Left ventricle myocardium superior (tissue), 1 donor: Measurements from ENCODE around the gene TMEM158. TPM values are rescaled to one million over a fixed set of nuclear protein-coding genes. Genes with fewer than 3 reads are reported as not detected.

Experiments used
- ATAC-seq: fragments of 200-7000 bp; cut with Tn5 transposase; one replicate; pipeline ENCODE4 v1.9.1; 2020; ENCODE audit warnings: mild to moderate bottlenecking, moderate library complexity
- DNase-seq: peaks from one replicate; pipeline ENCODE4 v3.0.0-alpha.2; 2020
- intact Hi-C: fragments of 100-400 bp; cut with micrococcal nuclease; formaldehyde crosslinking; loops from one replicate; pipeline ENCODE4 v1.11.0; 2022
- total RNA-seq: library from RNA; stranded (reverse); fragmentation: NEBNext Ultra II Directional; extraction: Animal tissue kit (Norgen Biotek cat#: 25700); gene quantifications from one replicate; pipeline ENCODE4 v1.2.1, GENCODE V29; 2021
- donor health status: DM: no; HTN: yes; CAD: no; lungs with severe emphysema.

Gene TMEM158
- total RNA-seq, 1 donor from 2014 or later: 0.82 TPM

DNA sequence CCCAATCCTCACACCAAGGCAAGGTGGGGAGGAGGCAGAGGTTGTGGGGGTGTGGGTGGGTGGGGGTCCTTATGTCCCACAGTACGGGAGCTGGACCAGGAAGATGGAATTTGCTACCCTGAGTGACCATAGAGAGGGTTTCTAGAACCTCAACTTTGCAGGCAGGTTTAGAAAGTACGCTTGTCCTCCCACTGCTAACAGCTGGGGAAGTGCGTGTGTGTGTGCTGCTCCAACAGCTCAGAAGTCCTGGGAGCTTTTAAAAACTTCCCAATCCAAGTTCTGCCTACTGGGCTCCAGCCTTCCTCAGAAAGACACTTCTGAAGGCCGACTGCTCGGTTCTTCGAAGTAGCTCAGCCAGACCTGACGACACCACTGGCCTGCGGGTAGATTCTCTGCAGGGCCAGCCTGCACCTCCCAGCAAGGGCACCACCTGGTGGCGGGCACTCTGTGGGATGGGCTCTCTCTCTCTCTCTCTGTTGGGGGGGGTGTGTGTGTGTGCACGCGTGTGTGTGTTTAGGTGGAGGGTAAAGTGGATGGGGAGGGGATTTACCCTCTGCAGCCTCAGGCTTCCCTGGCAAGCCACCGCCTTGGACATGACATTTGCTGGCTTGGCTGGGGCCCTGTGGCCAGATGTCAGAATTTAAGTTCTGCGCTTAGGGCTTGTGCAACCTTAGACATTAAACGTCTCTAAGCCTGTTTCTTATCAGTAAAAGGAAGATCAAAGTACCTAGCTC, 15.6 kb downstream of the TMEM158 start:
- ATAC-seq: peak; percentile 98
- intact Hi-C loops: loop anchor here (5.0 kb wide), 1 partner anchor 168 kb away; no protein-coding TSS in a partner anchor
- peak; percentile 90 for DNase-seq

DNA sequence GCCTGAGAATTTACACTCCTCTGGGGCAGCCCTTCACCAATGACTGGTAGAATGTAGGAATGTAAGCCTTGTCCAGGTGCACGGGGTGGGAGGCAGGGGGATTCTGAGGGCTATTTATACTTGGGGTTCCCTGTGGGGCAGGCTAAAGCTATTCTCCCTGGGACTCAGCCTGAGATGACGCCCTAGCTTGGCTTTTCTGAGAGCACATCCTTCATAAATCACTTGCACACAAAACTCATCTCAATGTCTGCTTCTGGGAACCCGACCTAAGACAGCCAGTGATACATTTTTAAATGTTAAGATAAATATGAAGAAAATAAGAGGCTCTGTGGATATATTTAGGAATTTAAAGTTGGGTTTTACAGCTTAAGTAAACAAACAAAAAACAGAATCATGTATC, 16.6 kb downstream of the TMEM158 start:
- intact Hi-C loops: no loop called here
- DNase-seq (no peak), ATAC-seq (no peak)

DNA sequence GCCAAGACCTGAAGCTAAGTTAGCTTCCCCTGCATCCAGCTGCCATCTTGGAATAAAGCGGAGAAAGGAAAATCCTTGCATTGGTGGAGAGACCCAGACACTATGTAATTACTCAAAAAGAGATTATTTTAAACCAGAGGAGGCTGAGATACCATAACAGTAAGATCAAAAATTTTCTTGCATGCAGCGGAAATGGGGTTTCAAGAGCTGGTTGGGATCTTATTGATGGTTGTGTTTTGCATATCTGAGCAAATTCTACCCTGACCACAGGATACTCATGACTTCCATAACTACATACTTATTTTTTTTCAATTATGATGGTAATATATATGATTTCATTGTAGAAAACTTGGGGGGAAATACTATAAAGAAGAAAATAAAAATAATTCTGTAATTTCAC, 17.5 kb downstream of the TMEM158 start:
- intact Hi-C loops: no loop called here
- ATAC-seq: no peak
- no peak for DNase-seq

DNA sequence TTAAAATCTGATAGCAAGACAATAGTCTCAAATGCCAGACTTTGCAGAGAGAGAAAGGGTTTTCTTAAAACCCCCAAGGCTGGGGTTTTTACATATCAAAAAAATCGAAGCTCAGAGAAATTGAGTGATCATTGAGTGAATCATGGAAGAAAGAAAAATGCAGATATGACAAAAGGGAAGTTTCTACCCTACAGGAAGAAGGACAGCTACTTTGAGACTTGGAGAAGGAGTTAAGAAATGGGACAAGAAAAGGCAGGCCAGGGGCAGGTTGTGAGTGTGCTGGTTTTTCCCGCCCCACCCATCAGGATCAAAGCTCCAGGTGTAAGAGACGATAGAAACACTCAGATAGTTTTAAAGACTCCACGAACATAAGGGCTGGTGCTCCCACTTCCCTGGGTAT, 18.6 kb downstream of the TMEM158 start:
- intact Hi-C loops: no loop called here

DNA sequence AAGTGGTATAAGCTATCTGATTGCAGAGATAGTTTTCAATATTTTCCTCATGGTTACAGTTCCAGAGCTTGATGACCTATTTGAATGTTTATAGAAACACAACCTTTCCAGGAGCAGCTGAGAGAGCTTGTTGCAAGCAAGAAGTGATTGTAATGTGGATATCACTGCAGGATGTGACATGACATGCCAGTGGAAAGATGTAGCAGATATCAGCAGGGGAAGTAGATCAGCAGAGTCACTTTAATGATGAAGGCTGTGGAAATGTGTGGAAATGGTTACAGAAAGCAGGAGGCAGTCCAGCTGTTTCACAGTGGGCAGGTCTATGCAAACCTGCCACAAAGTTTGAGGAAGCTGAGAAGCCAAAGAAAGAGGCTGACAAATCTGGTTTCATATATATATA, 21.0 kb downstream of the TMEM158 start:
- ATAC-seq: no peak
- DNase-seq: no peak
- intact Hi-C loops: no loop called here

More for the DNA sequence above, 18.6 kb downstream of the TMEM158 start:
- ATAC-seq (no peak), DNase-seq (no peak)

DNA sequence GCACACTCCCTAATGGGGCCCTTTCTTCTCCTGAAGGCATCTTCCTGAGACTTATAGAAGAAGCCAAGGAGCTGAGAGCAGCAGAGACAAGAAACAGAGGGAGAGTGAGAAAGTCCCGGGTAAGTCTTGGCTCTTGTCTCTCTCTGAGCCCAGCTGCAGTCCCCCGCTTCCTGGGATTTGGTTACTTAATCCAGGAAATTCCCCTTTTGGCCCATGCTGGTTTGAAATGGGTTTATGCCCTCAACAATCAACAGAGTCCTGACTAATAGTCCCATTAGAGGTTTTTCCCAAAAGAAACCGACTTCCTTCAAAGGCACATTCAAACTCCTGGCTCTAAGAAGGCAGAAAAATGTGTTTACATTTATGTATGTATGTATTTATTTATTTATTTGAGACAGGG, 22.0 kb downstream of the TMEM158 start:
- intact Hi-C loops: no loop called here
- ATAC-seq (peak; percentile 26), DNase-seq (no peak)

DNA sequence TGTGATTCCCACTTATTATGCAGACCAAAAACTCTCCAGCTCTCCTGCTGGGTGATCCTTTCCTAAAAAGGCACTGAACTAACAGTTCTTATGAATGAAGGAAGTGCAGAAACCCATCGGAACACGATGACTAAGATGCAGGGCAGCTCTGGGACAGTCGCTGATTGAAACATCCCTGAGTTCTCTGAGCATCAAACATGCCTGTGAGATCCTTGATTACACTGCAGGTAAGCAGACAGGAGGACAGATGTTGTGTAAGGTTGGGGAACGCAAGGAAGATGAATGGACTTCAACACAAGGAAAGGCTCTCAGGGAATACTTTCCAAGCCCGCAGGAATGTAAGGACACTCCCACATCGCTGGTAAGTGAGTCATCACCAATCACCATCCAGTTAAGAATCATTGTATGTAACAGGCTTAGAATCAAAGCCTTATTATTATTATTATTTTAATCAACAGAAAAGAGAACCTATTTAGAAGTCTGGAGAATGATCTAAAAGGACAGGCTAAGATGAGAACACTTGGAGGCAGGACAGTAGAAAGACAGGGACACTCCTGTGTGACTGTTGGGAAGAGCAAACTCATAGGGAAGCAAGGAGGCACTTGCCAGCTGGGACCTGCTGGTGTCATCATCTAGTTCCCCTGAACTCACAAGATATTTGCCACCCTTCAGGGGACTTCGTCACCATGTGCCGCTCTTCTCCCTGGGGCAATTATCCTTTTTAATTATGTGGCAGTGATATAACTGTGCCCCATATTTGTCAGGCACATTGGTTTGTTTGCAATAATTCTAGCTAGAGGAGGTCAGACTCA, 26.0 kb downstream of the TMEM158 start:
- ATAC-seq (no peak), DNase-seq (no peak)
- intact Hi-C loops: no loop called here

DNA sequence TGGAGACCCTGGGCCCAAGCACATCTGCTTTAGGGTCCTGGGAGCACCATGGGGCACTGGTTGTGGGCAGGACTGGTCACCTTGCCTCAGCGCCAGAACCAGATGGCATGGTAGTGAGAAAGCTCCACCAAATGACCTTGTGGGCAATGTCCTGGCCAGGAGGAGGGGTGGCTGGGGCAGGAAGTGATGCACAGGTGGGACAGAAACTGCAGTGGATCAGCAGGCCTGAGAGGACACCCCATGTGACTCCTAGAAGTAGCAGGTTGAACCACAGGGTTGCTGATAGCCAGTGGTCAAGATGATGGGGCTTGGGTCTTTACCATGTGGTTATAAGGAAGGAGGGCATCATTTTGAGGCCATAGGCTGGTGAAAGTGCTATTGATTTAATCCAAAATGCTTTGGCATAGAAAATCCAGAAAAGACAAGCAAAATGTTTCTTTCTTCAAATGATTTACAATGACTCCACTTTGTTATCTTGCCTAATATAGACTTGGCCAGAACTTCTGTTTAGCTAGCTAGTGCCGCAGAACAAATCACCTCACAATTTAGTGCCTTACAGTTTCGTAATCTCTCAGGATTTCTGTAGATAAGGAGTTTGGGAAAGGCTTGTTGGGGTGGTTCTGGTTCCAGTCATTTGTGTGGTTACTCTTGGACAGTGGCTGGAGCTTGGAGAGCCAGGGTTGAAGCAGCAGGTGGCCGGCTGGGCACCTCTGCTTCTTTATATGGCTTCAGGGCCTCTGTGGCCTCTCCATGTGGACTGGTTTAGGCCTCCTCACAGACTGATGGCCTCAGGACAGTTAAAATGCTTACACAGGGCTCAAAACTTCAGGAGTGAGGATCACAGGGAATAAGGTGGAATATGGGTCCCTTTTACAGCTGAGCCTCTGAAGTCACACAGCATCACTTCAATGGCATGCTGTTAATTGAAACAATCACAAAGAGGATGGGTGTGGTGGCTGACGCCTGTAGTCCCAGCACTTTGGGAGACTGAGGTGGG, 27.5 kb downstream of the TMEM158 start:
- intact Hi-C loops: no loop called here
- no peak for DNase-seq
- ATAC-seq: no peak

DNA sequence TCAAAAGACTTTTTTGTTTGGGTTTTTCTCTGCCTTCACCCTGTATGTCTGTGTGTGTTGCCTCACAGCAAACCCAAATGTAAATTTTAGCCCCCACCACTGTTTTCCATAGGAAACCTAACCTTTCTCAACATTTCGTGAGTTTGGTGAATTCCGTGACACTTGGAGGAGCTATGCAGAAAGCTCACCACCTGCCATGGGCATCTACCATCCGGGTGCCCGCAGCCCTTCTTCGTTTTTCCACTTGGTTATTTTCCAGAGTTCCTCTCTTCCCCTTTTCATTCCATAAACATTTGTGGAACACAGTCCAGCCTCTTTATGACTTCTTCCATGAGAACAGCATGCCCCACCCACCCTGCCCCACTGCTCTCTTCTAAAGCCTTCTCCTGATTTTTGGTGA, 31.3 kb downstream of the TMEM158 start:
- DNase-seq: no peak
- intact Hi-C loops: no loop called here
- no peak for ATAC-seq

DNA sequence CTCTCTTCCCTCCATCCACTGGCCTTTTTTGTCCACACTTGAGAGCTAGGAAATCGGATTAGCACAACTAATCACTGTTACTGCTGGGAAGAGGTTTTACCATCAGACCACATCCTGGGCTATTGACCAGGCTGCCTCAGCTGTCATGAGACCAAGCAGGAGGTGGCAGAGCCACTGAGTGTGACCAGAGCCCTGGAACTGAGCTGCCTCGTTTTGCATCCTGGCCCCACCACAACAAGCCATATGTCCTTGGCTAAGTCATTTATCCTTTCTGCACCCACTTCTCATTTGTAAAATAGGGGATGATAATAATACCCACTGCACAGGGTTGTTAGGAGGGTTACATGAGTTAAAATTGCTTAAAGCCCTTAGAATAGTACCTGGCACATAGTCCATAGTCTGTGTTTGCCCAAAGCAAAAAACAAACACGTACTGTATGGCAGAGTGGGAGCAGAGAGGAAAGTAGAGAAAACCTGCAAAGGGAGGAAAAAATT, 34.1 kb downstream of the TMEM158 start:
- ATAC-seq (no peak), DNase-seq (no peak)
- intact Hi-C loops: no loop called here

DNA sequence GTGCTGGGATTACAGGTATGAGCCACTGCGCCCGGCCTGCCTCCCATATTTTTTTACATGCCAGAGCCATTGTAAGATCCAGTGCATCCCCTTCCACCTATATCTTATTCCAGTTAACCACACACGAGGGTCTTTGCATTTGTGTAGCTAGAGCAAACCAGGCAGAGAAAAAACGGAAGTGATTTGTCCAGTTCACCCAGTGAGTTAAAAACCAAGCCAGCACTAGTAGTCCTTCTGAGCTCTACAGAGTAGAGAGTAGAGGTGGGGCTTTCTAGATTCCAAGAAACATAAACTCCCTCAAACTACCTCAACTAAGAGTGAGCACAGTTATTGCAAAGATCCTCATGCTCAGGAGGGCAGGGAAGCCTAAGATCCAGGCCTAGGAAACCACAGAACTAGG, 34.7 kb downstream of the TMEM158 start:
- intact Hi-C loops: no loop called here
- DNase-seq (no peak), ATAC-seq (no peak)

DNA sequence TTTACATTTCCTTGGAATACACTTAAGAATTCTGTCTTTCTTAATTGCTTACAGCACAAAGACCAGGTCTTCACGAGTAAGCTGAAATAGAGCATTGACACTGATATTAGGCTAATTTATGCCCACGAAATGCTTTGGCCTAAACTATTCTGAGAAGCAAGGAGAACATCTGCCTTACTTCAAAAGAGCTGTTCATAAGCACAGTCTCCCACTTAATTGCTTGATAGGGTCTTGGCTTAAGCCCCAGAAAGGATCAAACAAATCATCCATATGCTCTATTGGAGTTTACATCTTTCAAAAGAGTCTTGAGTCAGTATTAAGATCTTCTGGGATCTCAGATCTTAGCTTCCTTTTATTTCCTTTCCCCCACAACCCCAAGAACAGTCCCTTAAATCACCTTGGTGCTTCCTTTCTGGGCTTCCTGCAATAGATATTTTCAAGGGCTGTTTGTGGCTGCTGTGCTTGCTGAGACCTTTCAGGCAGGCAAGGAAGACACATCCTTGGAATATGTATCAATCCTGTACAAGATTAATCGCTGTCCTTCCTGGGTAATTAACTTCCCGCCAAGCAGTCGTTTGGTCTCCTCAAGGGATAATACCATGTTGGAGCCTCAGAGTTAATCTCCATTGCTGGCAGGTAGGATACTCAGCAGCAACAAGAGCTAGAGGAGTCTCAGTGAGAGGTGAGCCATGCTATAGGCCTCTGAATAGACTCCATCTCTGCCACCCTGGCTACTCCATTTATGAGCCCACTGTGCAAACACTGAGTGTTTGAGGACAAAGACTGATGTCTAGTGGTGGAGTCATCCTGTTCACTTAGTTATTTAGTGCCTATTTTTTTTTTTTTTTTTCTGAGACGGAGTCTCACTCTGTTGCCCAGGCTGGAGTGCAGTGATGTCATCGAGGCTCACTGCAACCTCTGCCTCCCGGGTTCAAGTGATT, 37.1 kb downstream of the TMEM158 start:
- DNase-seq (no peak), ATAC-seq (no peak)
- intact Hi-C loops: no loop called here

DNA sequence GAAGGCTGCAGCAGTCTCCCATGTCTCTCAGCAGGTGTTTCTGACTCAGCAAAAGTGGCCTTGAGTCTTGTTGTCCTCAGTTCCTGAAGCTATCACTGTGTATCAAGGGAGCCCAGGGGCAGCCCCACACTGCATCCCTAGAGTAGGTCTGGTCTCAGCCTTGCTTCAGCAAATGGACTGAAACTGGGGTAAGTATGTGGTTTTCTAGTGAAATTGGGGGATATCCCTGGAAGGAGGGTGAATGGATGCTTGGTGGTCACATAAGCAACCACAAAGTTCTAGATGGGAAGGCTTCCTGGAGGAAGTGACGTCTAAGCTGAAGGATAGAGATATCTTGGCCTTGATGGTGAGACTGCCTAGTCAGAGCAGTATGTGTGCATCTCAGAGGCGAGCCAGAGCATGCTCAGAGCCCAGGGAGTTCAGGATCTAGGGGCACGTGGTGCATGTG, 38.4 kb downstream of the TMEM158 start:
- ATAC-seq (no peak), DNase-seq (no peak)
- intact Hi-C loops: no loop called here

DNA sequence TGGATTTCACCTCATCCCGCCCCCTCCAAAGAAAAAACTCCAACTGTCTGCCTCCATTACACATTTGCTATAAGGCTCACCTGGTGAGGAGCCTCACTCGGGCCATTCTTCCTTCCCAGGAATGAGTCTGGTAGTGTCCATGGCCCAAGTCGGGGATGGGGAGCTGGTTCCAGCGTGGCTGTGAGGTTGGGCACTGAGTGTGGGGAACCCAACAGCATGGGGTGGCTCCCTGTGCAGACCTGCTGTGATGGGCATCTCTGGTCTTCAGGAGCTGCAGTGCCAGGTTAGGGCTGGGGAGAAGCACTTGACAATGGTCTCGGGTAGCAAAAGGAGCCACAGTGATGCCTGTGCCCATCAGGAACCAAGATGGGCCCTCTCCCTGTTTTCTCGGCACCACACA, 39.2 kb downstream of the TMEM158 start:
- intact Hi-C loops: no loop called here
- DNase-seq (no peak), ATAC-seq (no peak)

DNA sequence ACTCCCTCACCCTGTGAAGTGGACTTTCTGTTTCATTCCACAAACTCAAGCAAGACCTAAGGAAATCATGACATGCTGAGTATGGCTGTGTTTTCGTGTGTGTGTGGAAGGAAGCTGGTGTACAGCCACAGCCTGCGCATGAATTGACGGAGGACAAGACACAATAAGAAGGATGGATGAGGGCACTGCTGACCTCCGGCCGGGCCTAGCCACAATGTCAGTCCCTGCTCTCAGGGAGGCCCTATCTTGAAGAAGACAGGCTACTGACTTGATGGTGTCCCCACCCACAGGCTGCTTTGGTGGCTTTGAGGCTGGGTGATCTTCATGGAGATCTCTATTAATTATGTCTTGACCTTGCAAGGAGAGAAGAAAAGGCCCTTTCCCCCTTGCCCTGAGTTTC, 40.6 kb downstream of the TMEM158 start:
- intact Hi-C loops: no loop called here
- DNase-seq: no peak
- ATAC-seq: no peak

DNA sequence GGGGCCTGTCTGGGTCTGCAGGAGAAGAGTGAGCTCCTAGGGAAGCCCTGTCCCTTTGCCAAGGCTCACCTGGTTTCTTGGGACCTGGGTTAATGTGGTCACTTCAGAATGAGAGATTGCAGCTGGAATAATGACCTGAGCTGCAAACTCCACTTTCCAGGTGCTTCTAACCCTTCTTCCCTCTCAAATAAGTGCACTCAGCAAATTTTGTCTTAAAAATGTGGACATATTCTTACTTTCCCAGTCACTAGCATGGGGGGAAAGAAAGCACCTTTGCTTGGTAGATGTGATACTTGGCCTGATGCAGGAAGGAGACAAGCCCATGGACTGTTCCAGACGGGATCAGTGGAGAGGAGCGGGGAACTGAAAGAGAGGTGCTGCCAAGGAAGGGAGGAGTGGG, 41.0 kb downstream of the TMEM158 start:
- no peak for DNase-seq
- intact Hi-C loops: no loop called here
- ATAC-seq: no peak

DNA sequence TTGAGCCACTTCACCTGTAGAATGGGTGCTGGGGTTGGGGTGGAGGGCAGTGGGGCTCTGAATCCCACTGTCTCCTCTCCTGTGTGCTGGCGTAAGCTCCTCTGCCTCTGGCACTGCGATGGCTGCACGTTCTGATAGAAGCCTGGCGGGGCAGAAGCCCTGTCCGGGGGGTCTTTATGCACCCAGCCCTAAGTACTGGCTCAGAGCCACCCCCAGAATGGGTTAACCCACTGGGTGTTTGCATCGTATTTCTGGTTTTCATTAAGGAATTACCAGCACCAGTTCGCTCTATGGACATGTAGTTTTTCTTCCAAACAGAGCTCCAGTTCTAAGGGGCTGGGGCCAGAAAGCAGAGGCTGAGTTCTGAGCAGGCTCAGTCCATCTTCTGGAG, 42.2 kb downstream of the TMEM158 start:
- DNase-seq (no peak), ATAC-seq (no peak)
- intact Hi-C loops: no loop called here
